ENCODE results near the gene BRAT1.

Gene BRAT1

DNA sequence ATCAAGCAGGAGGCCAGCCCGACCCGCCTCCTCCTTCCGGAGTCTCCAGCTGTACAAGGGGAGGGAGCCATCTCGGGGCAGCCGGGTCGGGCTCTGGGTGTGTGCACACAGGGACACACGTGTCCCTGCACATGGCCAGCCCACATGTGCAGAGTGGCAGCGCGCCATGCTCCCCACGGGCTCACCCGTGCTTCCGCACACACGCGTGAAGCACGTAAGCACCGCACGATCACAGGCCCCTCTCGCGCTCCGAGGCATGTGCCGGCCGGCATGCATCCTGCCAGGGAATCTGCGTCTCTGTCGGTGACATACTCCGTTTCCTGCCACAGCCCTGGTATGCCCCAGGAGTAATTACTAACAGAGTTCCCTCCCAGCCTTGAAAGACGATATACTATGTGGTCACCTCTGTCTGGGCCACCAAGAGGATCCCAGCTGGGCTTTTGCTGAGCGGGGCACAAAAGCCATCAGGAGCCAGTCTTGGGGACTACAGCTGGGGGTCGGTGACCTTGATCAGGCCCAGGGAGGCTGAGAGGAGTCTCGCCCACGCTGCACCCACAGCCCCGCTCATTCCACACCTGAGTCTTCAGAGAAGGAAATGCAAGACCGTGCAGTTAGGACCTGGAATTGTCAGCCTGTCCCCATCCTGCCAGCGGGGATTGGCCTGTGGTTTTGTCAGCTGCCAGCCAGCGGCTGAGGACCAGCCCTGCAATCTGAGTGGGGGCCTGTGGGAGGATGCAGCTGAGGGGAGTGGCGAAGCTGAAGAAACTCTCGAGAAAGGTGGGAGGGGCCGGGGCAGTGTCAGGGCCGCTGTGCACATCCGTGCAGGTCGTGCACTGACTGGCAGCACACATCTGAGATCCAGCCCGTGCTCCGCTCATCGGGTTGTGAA is 46.8 kb downstream of the BRAT1 start:
- no peaks in the 10 kb centered on the region for H3K36me3 ChIP-seq (ENCODE audit: control insufficient read depth in 1 of 2, insufficient read depth in 2 of 2, low read length in 2 of 2)
- H3K18ac ChIP-seq (ENCODE audit: low read length), result no peak overlapping the region
- H2AFZ ChIP-seq (ENCODE audit: insufficient read depth, low read length, poor library complexity), result no peak overlapping the region
- no peak overlapping the region for H2BK120ac ChIP-seq (ENCODE audit: insufficient read depth, low read length, poor library complexity)
- H3K27me3 ChIP-seq (ENCODE audit: insufficient read depth, low read length), result no peaks in the 10 kb centered on the region
- H3K9me3 ChIP-seq (ENCODE audit: insufficient read depth, low read depth, low read length), result no peaks in the 10 kb centered on the region
- H3K27ac ChIP-seq (ENCODE audit: low read depth, low read length), result no peak overlapping the region
- no peak for DNase-seq
- H3K9ac ChIP-seq (ENCODE audit: low read length), result no peak overlapping the region
- no peak overlapping the region for H4K12ac ChIP-seq (ENCODE audit: low read depth, low read length)
- no peaks in the 10 kb centered on the region for H3K79me2 ChIP-seq (ENCODE audit: control insufficient read depth, insufficient read depth, low read length, poor library complexity)
- H3K4me3 ChIP-seq (ENCODE audit: low read depth, low read length), result no peak overlapping the region
- H2BK12ac ChIP-seq (ENCODE audit: low read length), result no peak overlapping the region
- H3K79me1 ChIP-seq (ENCODE audit: low read length), result no peaks in the 10 kb centered on the region
- WGBS (ENCODE audit: extremely low coverage, insufficient coverage, insufficient read length), result no CpG with 5 or more reads among the region's 43 CpGs
- H2BK5ac ChIP-seq (ENCODE audit: low read depth, low read length, poor library complexity), result no peak overlapping the region
- no peak overlapping the region for H3K23ac ChIP-seq (ENCODE audit: low read length)
- H3K4me2 ChIP-seq (ENCODE audit: low read length), result no peak overlapping the region
- no peak overlapping the region for H3K4ac ChIP-seq (ENCODE audit: low read depth, low read length)
- H3K14ac ChIP-seq (ENCODE audit: low read length), result no peak overlapping the region
- no peak overlapping the region for H2AK5ac ChIP-seq (ENCODE audit: low read length)
- no peak overlapping the region for H4K8ac ChIP-seq (ENCODE audit: low read depth, low read length)
- H3K4me1 ChIP-seq (ENCODE audit: control insufficient read depth in 1 of 2, insufficient read depth in 2 of 2, low read length in 2 of 2), result peaks cover 2 to 9% of the 10 kb centered on the region in 2 experiments
- no peak overlapping the region for H4K91ac ChIP-seq (ENCODE audit: low read depth, low read length)

DNA sequence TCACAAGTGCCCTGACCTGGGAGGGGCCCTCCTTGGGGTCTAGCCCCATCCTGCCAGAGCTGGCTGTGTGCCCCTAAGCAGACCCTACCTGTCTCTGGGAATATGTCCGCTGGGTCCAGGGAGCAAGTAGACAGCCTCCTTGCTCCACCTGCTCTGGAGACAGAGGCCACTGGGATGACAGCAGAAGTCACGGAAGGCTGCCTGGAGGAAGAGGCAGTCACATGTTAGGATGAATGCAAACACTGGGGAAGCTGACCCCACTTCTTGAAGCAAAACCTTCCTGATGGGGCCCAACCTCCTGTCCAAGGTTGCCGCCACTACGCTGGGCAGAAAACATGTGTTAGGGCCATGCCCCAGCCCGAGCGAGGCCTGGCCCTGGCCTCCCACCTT is 47.4 kb downstream of the BRAT1 start:
- Histone ChIP-seq H3K27ac (ENCODE audit: low read depth, low read length) (no peak overlapping the region), H2BK120ac (ENCODE audit: insufficient read depth, low read length, poor library complexity) (no peak overlapping the region), H2AK5ac (ENCODE audit: low read length) (no peak overlapping the region), H3K14ac (ENCODE audit: low read length) (no peak overlapping the region), H3K79me1 (ENCODE audit: low read length) (no peaks in the 10 kb centered on the region), H2BK12ac (ENCODE audit: low read length) (no peak overlapping the region), H3K9ac (ENCODE audit: low read length) (no peak overlapping the region), H3K36me3 (ENCODE audit: control insufficient read depth in 1 of 2, insufficient read depth in 2 of 2, low read length in 2 of 2) (no peaks in the 10 kb centered on the region), H3K4me3 (ENCODE audit: low read depth, low read length) (no peak overlapping the region), H3K27me3 (ENCODE audit: insufficient read depth, low read length) (no peaks in the 10 kb centered on the region), H3K9me3 (ENCODE audit: insufficient read depth, low read depth, low read length) (no peaks in the 10 kb centered on the region), H3K4me1 (ENCODE audit: control insufficient read depth in 1 of 2, insufficient read depth in 2 of 2, low read length in 2 of 2) (peaks cover 2 to 9% of the 10 kb centered on the region in 2 experiments), H4K12ac (ENCODE audit: low read depth, low read length) (no peak overlapping the region), H2BK5ac (ENCODE audit: low read depth, low read length, poor library complexity) (no peak overlapping the region), H4K91ac (ENCODE audit: low read depth, low read length) (no peak overlapping the region), H3K4ac (ENCODE audit: low read depth, low read length) (no peak overlapping the region), H2AFZ (ENCODE audit: insufficient read depth, low read length, poor library complexity) (no peak overlapping the region), H3K23ac (ENCODE audit: low read length) (no peak overlapping the region), H3K4me2 (ENCODE audit: low read length) (no peak overlapping the region), H3K18ac (ENCODE audit: low read length) (no peak overlapping the region), H4K8ac (ENCODE audit: low read depth, low read length) (no peak overlapping the region), H3K79me2 (ENCODE audit: control insufficient read depth, insufficient read depth, low read length, poor library complexity) (no peaks in the 10 kb centered on the region)
- DNase-seq, result no peak
- WGBS (ENCODE audit: extremely low coverage, insufficient coverage, insufficient read length), result no CpG with 5 or more reads among the region's 6 CpGs

DNA sequence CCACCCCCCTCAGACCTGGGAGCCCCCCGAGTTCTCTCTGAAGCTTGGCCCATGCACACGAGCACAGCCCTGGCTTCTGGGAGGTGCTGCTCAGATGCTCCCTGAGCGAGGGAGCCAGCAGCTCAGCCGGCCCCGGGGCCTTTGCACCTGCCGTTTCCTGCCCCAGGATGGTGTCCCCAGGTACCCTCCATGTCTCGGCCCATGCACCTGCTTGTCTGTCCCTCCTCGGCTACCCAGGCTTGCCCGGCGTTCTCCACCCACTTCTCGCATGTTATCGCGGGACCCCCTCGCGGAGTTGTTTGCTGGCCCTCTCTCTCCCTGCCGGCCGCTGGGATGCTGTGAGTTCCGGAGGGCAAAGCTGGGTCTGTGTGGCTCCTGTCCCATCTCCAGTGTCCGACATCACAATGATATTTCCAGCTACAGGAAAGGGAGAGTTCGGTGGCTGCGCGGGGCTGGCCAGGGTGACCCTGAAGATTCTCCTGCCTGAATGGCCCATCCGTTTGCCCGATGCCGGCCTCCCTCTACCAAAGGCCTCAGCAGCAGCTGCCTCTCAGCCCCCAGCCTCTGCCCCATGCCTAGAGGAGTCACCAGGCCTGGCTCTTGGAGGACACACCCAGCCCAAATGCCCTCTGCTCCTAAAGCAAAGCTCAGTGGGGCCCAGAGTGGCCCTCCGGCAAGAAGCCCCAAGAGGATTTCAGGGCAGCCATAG is 48.0 kb downstream of the BRAT1 start:
- Histone ChIP-seq H3K9me3 (ENCODE audit: insufficient read depth, low read depth, low read length) (no peaks in the 10 kb centered on the region), H4K91ac (ENCODE audit: low read depth, low read length) (no peak overlapping the region), H2BK12ac (ENCODE audit: low read length) (no peak overlapping the region), H3K14ac (ENCODE audit: low read length) (no peak overlapping the region), H4K8ac (ENCODE audit: low read depth, low read length) (no peak overlapping the region), H3K4me1 (ENCODE audit: control insufficient read depth in 1 of 2, insufficient read depth in 2 of 2, low read length in 2 of 2) (peaks cover 2 to 9% of the 10 kb centered on the region in 2 experiments), H3K18ac (ENCODE audit: low read length) (no peak overlapping the region), H3K79me1 (ENCODE audit: low read length) (no peaks in the 10 kb centered on the region), H3K27ac (ENCODE audit: low read depth, low read length) (no peak overlapping the region), H3K27me3 (ENCODE audit: insufficient read depth, low read length) (no peaks in the 10 kb centered on the region), H3K79me2 (ENCODE audit: control insufficient read depth, insufficient read depth, low read length, poor library complexity) (no peaks in the 10 kb centered on the region), H4K12ac (ENCODE audit: low read depth, low read length) (no peak overlapping the region), H3K4me2 (ENCODE audit: low read length) (no peak overlapping the region), H3K36me3 (ENCODE audit: control insufficient read depth in 1 of 2, insufficient read depth in 2 of 2, low read length in 2 of 2) (no peaks in the 10 kb centered on the region), H3K23ac (ENCODE audit: low read length) (no peak overlapping the region), H2BK120ac (ENCODE audit: insufficient read depth, low read length, poor library complexity) (no peak overlapping the region), H2BK5ac (ENCODE audit: low read depth, low read length, poor library complexity) (no peak overlapping the region), H3K4ac (ENCODE audit: low read depth, low read length) (no peak overlapping the region), H2AFZ (ENCODE audit: insufficient read depth, low read length, poor library complexity) (no peak overlapping the region), H2AK5ac (ENCODE audit: low read length) (no peak overlapping the region), H3K9ac (ENCODE audit: low read length) (no peak overlapping the region), H3K4me3 (ENCODE audit: low read depth, low read length) (no peak overlapping the region)
- no CpG with 5 or more reads among the region's 26 CpGs for WGBS (ENCODE audit: extremely low coverage, insufficient coverage, insufficient read length)
- no peak for DNase-seq

DNA sequence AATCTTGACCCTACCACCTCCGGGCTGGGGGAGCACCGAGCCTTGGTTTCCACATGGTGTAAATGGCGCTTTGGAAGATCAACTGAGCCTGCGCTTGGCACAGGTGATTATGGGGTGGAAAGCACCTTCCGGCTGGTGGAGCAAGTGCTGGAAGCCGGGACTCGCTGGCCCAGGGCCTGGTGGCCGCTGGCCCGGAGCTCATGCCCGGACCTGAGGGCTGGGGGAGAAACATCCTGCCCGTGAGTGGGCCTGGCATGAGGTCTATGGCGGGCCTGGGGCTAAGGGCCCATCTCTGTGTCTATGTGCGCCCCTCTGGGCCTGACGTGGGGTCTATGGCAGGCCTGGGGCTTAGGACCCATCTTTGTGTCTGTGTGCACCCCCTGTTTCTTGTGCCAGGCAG is 49.9 kb downstream of the BRAT1 start:
- whole genome bisulfite sequencing (ENCODE audit: extremely low coverage, insufficient coverage, insufficient read length), result no CpG with 5 or more reads among the region's 14 CpGs
- Histone ChIP-seq H3K18ac (ENCODE audit: low read length) (no peak overlapping the region), H2AK5ac (ENCODE audit: low read length) (no peak overlapping the region), H3K27me3 (ENCODE audit: insufficient read depth, low read length) (no peaks in the 10 kb centered on the region), H2AFZ (ENCODE audit: insufficient read depth, low read length, poor library complexity) (no peak overlapping the region), H3K79me2 (ENCODE audit: control insufficient read depth, insufficient read depth, low read length, poor library complexity) (no peaks in the 10 kb centered on the region), H4K91ac (ENCODE audit: low read depth, low read length) (no peak overlapping the region), H3K4ac (ENCODE audit: low read depth, low read length) (no peak overlapping the region), H3K27ac (ENCODE audit: low read depth, low read length) (no peak overlapping the region), H3K9ac (ENCODE audit: low read length) (no peak overlapping the region), H4K12ac (ENCODE audit: low read depth, low read length) (no peak overlapping the region), H3K36me3 (ENCODE audit: control insufficient read depth in 1 of 2, insufficient read depth in 2 of 2, low read length in 2 of 2) (no peaks in the 10 kb centered on the region), H2BK12ac (ENCODE audit: low read length) (no peak overlapping the region), H3K79me1 (ENCODE audit: low read length) (no peaks in the 10 kb centered on the region), H3K4me3 (ENCODE audit: low read depth, low read length) (no peak overlapping the region), H3K4me1 (ENCODE audit: control insufficient read depth in 1 of 2, insufficient read depth in 2 of 2, low read length in 2 of 2) (peaks cover 2 to 9% of the 10 kb centered on the region in 2 experiments), H3K23ac (ENCODE audit: low read length) (no peak overlapping the region), H2BK120ac (ENCODE audit: insufficient read depth, low read length, poor library complexity) (no peak overlapping the region), H3K4me2 (ENCODE audit: low read length) (no peak overlapping the region), H4K8ac (ENCODE audit: low read depth, low read length) (no peak overlapping the region), H3K9me3 (ENCODE audit: insufficient read depth, low read depth, low read length) (no peaks in the 10 kb centered on the region), H3K14ac (ENCODE audit: low read length) (no peak overlapping the region), H2BK5ac (ENCODE audit: low read depth, low read length, poor library complexity) (no peak overlapping the region)
- no peak for DNase-seq

Measured in trophoblast cell (in vitro differentiated cells and primary cell).